Vagina (tissue), 2 donors: ENCODE measurements around the gene TBC1D22A.

Experiments
- CTCF ChIP-seq, 3 experiments: fragments of 450-650 bp in 2 of 3; fragments of 200-600 bp in 1 of 3; sonication (generic) in 1 of 3; IDR thresholded peaks; one replicate each; pipeline ENCODE4 v1.5.1; 2017 to 2019; ENCODE audit warnings: antibody characterized with exemption in 3 of 3, mild to moderate bottlenecking in 2 of 3, moderate library complexity in 2 of 3
- POLR2AphosphoS5 ChIP-seq, 2 donors: sonication (generic); formaldehyde crosslinking; IDR thresholded peaks; one replicate each; pipeline ENCODE4 v1.9.0; 2017; ENCODE audit warnings: antibody characterized with exemption in 2 of 2, mild to moderate bottlenecking in 2 of 2, low read depth in 1 of 2; ENCODE audit not compliant: insufficient read depth in 1 of 2

- TF ChIP-seq CTCF (IDR thresholded peaks at IDR 0.05) (no peak), POLR2AphosphoS5 (IDR thresholded peaks at IDR 0.05; ENCODE audit: insufficient read depth in 1 of 2, low read depth in 1 of 2) (no peak)
Measured at GRCh38 chr22:47209040-47209514, 446.6 kb downstream of the TBC1D22A start.
